ENCODE results near the gene DYRK1B.

DNA sequence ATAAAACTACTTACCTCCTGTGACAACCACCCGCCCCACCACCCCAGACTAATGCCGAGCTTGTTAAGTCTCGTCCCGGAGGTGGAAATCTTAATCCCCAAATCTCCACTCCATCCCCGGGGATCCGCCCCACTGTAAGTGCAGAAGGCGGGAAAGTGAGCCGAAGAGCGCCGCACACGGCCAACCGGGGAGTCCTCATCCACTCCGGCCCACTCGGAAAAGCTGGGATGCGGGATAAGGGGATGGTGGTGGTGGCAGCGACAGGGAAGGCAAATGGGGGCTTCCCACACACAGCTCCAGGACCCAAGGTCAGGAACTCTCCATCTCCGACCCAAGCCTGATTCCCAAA lies 11.6 kb upstream of the DYRK1B start:
- TF ChIP-seq REST (IDR thresholded peaks at IDR 0.05) (no peak), POLR2A (IDR thresholded peaks at IDR 0.05; ENCODE audit: low read length) (no peak), CTCF (IDR thresholded peaks at IDR 0.05) (no peak; the same call in 2 of the 3 replicates), ZC3H11A (IDR thresholded peaks at IDR 0.05) (no peak), CBX8 (IDR thresholded peaks at IDR 0.05) (no peak), NR3C1 (IDR thresholded peaks at IDR 0.05) (no peak), SMC3 (IDR thresholded peaks at IDR 0.05) (no peak; the same call in 2 of the 3 replicates), EHMT2 (IDR thresholded peaks at IDR 0.05; ENCODE audit: low read depth) (no peak)
